ENCODE data around the gene EDEM3. TPM values are rescaled to one million over a fixed set of nuclear protein-coding genes. Genes with fewer than 3 reads are reported as not detected.
A peak's percentile ranks its signal among the peaks of the same experiment; 100 is the strongest.

Gene EDEM3, protein sequence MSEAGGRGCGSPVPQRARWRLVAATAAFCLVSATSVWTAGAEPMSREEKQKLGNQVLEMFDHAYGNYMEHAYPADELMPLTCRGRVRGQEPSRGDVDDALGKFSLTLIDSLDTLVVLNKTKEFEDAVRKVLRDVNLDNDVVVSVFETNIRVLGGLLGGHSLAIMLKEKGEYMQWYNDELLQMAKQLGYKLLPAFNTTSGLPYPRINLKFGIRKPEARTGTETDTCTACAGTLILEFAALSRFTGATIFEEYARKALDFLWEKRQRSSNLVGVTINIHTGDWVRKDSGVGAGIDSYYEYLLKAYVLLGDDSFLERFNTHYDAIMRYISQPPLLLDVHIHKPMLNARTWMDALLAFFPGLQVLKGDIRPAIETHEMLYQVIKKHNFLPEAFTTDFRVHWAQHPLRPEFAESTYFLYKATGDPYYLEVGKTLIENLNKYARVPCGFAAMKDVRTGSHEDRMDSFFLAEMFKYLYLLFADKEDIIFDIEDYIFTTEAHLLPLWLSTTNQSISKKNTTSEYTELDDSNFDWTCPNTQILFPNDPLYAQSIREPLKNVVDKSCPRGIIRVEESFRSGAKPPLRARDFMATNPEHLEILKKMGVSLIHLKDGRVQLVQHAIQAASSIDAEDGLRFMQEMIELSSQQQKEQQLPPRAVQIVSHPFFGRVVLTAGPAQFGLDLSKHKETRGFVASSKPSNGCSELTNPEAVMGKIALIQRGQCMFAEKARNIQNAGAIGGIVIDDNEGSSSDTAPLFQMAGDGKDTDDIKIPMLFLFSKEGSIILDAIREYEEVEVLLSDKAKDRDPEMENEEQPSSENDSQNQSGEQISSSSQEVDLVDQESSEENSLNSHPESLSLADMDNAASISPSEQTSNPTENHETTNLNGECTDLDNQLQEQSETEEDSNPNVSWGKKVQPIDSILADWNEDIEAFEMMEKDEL
- total RNA-seq: 10 to 100 TPM; 37.9 to 49.4 TPM

DNA sequence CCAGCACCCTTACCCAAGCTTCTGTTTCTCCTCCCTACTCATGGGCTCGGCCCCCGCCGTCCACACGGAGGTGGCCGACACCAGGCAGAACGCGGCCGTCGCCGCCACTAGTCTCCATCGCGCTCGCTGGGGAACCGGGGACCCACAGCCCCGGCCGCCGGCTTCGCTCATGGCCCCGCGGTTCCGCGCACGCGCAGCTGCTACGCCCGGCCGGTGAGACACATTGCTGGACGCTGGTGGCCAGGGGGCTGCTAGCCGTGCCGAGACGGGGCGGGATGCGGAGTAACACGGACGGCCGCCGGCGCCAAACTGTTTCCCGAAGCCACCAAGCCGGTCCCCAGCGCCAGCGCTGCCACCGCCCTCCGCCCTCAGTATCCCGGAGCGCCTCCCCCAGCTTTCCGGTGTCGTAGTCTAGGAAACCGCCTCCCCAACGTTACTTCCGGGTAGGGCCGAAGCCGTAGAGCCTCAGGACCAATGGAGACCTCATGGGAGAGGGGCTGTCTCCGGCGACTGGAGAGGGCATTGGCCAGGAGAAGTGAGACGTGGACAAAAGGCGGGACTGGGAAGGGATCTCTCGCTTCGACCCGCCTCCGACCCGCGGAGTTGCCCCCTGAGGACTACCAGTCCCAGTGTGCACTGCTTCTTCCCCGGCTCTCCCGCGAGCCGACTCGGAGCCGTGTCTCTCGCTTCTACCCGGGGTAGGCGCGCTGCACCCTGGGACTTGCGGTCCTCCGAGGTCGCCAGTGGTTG, at the start of gene EDEM3:
EDEM3 (minus strand) TSS at position 383 of the 750 bp plus-strand sequence; CDS start at position 171, 212 bp downstream.
- H3K27ac ChIP-seq: peak within 1 kb of the TSS; percentile 82 to 100 (median 94)
- peak within 1 kb of the TSS; percentile 75 to 82 for H3K4me3 ChIP-seq
- WGBS, 2 donors: 0% methylated on average over 18 to 76 of the region's 76 CpGs
- TF ChIP-seq CTCF (IDR thresholded peaks at IDR 0.05) (peak in 1 of 7 experiments; percentile 13), POLR2A (IDR thresholded peaks at IDR 0.05) (peak; percentile 98 to 99 (median 99))
- ATAC-seq (peak; percentile 94), DNase-seq (peak; percentile 98 to 100 (median 98))
- H3K27me3 ChIP-seq: no peaks in the 10 kb centered on the region
- H3K36me3 ChIP-seq (replicated peaks in 1 of 2; ENCODE audit: insufficient read depth in 1 of 2, low read depth in 2 of 2): no peaks in the 10 kb centered on the region
- H3K9me3 ChIP-seq: no peaks in the 10 kb centered on the region
- H3K4me1 ChIP-seq: peaks cover 59% of the 10 kb centered on the region
- intact Hi-C loops (cut with DNase I): no loop called here

DNA sequence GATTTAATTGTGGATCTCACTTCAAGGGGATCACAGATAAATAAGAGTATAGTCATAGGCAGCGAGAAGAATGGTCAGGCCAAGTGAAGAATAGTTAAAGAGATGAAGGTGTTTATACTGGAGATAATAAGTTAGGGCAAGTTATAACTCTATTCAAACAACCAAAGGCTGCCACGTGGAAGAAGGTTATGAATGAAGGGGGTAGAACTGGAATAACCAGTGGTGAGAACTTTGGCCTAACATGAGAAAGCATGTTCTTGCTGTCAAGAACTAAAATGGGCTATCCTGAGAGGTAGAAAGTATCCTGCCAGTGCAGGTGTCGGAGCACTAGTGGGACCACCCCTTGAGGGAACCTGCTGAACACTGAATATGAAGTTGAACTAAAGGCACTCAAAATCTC, 49.6 kb upstream of the EDEM3 start:
- Histone ChIP-seq H3K36me3 (replicated peaks in 1 of 2; ENCODE audit: insufficient read depth in 1 of 2, low read depth in 2 of 2) (no peaks in the 10 kb centered on the region), H3K27ac (no peak overlapping the region), H3K4me1 (peaks cover 5% of the 10 kb centered on the region), H3K4me3 (no peak overlapping the region), H3K27me3 (no peaks in the 10 kb centered on the region), H3K9me3 (no peaks in the 10 kb centered on the region)
- TF ChIP-seq POLR2A (IDR thresholded peaks at IDR 0.05) (no peak), CTCF (IDR thresholded peaks at IDR 0.05) (no peak)
- DNase-seq: no peak
- intact Hi-C loops (cut with DNase I): no loop called here
- ATAC-seq: no peak
- WGBS, 2 donors: 55 to 69% methylated on average over 3 of the region's 3 CpGs

DNA sequence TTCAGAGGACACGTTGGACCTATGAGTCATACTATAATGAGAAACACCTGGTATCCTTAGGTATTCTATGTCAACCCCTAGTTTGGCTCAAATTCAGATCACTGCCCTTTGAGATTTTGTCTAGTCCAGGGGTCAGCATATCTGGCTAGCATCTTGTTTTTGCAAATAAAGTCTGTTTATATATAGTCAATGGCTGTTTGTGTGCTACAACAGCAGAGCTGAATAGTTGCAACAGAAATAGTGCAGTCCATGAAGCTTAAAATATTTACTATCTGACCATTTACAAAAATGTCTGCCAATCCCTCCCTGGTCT, 48.5 kb upstream of the EDEM3 start:
- TF ChIP-seq POLR2A (IDR thresholded peaks at IDR 0.05): no peak
- no peak for TF ChIP-seq CTCF (IDR thresholded peaks at IDR 0.05)
- intact Hi-C loops (cut with DNase I): no loop called here
- H3K36me3 ChIP-seq (replicated peaks in 1 of 2; ENCODE audit: insufficient read depth in 1 of 2, low read depth in 2 of 2): no peaks in the 10 kb centered on the region

GRCh38 chr1:184802354-184803179, 47.9 kb upstream of the EDEM3 start:
- Histone ChIP-seq H3K4me1 (peaks cover 5% of the 10 kb centered on the region), H3K4me3 (no peak overlapping the region), H3K27me3 (no peaks in the 10 kb centered on the region), H3K27ac (peak overlapping the region in 2 of 4 donors; percentile 1 to 32), H3K36me3 (replicated peaks in 1 of 2; ENCODE audit: insufficient read depth in 1 of 2, low read depth in 2 of 2) (peaks cover 0 to 2% of the 10 kb centered on the region in 2 donors), H3K9me3 (no peaks in the 10 kb centered on the region)
- TF ChIP-seq CTCF (IDR thresholded peaks at IDR 0.05) (no peak), POLR2A (IDR thresholded peaks at IDR 0.05) (no peak)
- 86 to 88% methylated on average over 6 of the region's 6 CpGs for WGBS, 2 donors
- DNase-seq (no peak), ATAC-seq (no peak)
- intact Hi-C loops (cut with DNase I): no loop called here

More for the DNA sequence above, 48.5 kb upstream of the EDEM3 start:
- DNase-seq: no peak
- H3K9me3 ChIP-seq: no peaks in the 10 kb centered on the region
- WGBS, 2 donors: 14 to 21% methylated on average over 1 of the region's 1 CpG
- no peak overlapping the region for H3K4me3 ChIP-seq
- no peaks in the 10 kb centered on the region for H3K27me3 ChIP-seq
- ATAC-seq: no peak
- peaks cover 5% of the 10 kb centered on the region for H3K4me1 ChIP-seq
- peak overlapping the region in 1 of 4 donors; percentile 32 for H3K27ac ChIP-seq
